ENCODE data around the gene FAF1.
"Not testable (repeated sequence)": the region's sequence is repeated elsewhere in the genome, so short reads cannot be mapped to it uniquely, and the experiment has no call there.

Gene FAF1

DNA sequence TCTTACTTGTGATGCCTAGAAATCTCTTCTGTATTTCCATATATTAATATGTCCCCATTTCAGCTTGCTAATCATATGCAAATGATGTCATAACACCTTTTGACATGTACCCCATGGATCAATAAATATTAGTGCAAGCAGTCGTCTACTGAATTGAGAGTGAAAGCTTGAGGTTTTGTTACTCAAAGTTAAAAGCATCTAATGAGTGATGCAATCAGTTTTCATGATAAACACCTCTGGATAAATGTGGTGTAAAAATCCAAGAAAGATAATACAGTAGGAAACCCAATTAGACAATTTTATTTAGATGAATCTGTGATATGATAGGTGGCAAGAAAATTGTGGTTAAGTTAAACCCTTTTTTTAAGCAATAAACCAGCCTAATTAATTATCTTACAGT is 395.6 kb downstream of the FAF1 start:
- H3K4me1 ChIP-seq (ENCODE audit: insufficient read depth, low read length), result peaks cover 15% of the 10 kb centered on the region; the same call in 1 of the 2 replicates
- H3K9me3 ChIP-seq (ENCODE audit: insufficient read depth, low read depth, low read length), result no peaks in the 10 kb centered on the region
- H3K9ac ChIP-seq (ENCODE audit: low read depth, low read length), result no peak overlapping the region
- no peak overlapping the region for H3K4me3 ChIP-seq (ENCODE audit: low read length)
- H3K36me3 ChIP-seq (ENCODE audit: insufficient read depth, low read depth, low read length), result no peaks in the 10 kb centered on the region
- no peaks in the 10 kb centered on the region for H3K27me3 ChIP-seq (ENCODE audit: insufficient read depth, low read length)
- H3K27ac ChIP-seq (ENCODE audit: low read length), result no peak overlapping the region

DNA sequence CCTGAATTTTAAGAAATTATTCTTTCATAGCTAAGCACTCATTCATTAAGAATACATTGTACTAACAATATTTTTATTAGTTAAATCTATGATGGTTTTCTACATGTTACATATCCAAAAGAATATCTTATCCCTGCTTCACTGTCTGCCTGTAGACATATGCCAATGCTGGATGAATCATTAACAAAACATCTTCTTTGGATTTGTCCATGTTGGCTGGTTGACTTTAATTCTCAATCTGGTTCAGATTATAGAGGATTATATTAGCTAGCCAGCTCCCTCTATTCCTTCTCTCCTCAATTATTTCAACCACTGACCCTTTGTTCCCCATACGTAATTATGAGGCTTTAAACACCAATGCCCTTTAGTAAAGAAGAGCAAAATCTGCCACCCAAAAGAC is 398.0 kb downstream of the FAF1 start:
- Histone ChIP-seq H3K36me3 (ENCODE audit: insufficient read depth, low read depth, low read length) (no peaks in the 10 kb centered on the region), H3K9ac (ENCODE audit: low read depth, low read length) (no peak overlapping the region)

DNA sequence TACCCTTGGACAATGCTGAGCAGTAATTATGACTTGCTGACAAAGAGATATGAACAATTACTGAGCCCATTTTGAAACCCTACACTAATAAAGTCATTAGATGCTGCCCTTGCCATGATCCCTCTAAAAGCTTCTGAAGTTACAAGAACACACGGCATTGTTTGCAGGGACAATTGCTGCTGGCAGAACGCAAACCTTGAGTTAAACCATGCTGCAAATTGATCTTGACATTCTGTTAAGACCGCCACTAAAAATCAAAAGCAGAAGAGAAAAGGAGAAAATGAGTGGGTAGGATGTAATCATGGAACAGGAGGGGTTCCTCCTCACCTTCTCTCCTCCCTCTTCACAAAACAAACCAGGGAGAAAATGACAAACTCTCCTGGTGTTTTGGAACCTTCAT is 400.6 kb downstream of the FAF1 start:
- Histone ChIP-seq H3K27me3 (ENCODE audit: insufficient read depth, low read length) (no peaks in the 10 kb centered on the region), H3K4me1 (ENCODE audit: insufficient read depth, low read length) (no peaks in the 10 kb centered on the region), H3K36me3 (ENCODE audit: insufficient read depth, low read depth, low read length) (no peaks in the 10 kb centered on the region), H3K9ac (ENCODE audit: low read depth, low read length) (no peak overlapping the region), H3K9me3 (ENCODE audit: insufficient read depth, low read depth, low read length) (no peaks in the 10 kb centered on the region), H3K27ac (ENCODE audit: low read length) (no peak overlapping the region), H3K4me3 (ENCODE audit: low read length) (no peak overlapping the region)

More for the DNA sequence above, 398.0 kb downstream of the FAF1 start:
- peaks cover 9% of the 10 kb centered on the region; the same call in 1 of the 2 replicates for H3K4me1 ChIP-seq (ENCODE audit: insufficient read depth, low read length)
- no peaks in the 10 kb centered on the region for H3K9me3 ChIP-seq (ENCODE audit: insufficient read depth, low read depth, low read length)
- no peak overlapping the region for H3K4me3 ChIP-seq (ENCODE audit: low read length)
- no peaks in the 10 kb centered on the region for H3K27me3 ChIP-seq (ENCODE audit: insufficient read depth, low read length)
- H3K27ac ChIP-seq (ENCODE audit: low read length), result no peak overlapping the region

DNA sequence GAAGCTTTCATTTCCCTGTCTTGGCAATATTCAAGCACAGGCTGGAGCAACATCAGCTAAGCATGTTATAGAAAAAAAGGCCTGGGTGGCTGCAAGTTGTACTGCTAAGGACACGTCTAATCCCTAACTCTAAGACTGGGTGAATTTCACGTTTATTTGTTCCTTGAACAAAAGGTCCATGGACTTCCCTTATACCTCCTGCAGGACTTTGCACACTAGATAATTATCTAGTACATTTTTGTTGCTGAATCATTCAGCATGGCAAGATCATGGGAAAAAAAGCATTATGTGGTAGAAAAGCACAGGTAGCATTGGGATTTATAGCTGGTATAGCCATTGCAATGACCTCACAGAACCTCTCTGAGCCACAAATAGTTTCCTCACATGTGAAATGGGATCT is 406.1 kb downstream of the FAF1 start:
- H3K4me1 ChIP-seq (ENCODE audit: insufficient read depth, low read length), result no peaks in the 10 kb centered on the region
- no peak overlapping the region for H3K9ac ChIP-seq (ENCODE audit: low read depth, low read length)
- no peaks in the 10 kb centered on the region for H3K36me3 ChIP-seq (ENCODE audit: insufficient read depth, low read depth, low read length)
- H3K9me3 ChIP-seq (ENCODE audit: insufficient read depth, low read depth, low read length), result no peaks in the 10 kb centered on the region
- H3K4me3 ChIP-seq (ENCODE audit: low read length), result no peak overlapping the region
- no peak overlapping the region for H3K27ac ChIP-seq (ENCODE audit: low read length)
- no peaks in the 10 kb centered on the region for H3K27me3 ChIP-seq (ENCODE audit: insufficient read depth, low read length)

DNA sequence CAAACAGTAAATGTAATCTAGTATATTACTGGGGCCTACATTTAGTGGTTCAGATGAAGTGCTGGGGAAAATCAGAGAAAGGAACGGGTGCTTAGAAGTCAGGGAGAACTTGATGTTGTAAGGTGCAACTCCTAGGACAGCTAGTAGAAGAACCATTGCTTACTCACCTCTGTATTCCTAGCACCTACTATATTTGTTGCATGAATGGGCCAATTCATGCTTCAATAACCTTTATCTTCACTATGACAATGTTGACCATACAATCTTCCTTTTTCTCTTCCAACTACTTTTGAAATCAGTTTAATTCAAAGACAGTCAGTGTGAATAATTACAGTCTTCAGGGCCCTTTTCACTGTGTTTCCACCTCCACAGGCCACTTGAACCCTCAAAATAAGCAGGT is 411.8 kb downstream of the FAF1 start:
- Histone ChIP-seq H3K27me3 (ENCODE audit: insufficient read depth, low read length) (no peaks in the 10 kb centered on the region), H3K36me3 (ENCODE audit: insufficient read depth, low read depth, low read length) (no peaks in the 10 kb centered on the region), H3K9me3 (ENCODE audit: insufficient read depth, low read depth, low read length) (no peaks in the 10 kb centered on the region), H3K27ac (ENCODE audit: low read length) (no peak overlapping the region), H3K4me1 (ENCODE audit: insufficient read depth, low read length) (no peaks in the 10 kb centered on the region), H3K4me3 (ENCODE audit: low read length) (no peak overlapping the region), H3K9ac (ENCODE audit: low read depth, low read length) (no peak overlapping the region)

DNA sequence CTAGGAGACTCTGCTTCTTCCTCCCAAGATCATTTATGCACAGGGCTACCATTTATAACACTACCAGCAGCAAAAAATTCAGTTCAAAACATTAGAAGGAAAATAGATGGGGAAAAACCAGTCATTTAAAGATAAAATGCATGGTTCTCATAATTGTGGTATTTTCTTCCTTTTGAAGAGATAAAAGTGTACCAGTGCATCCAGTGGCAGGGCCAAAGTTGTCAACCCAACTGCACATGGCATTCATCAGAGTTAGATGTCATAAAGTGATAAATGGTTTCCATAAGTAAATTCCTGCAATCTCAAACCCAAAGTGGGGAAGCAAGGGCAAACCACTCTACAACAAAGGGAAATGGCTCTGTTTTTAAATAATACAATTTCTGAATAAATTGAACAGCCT is 417.7 kb downstream of the FAF1 start:
- Histone ChIP-seq H3K4me1 (ENCODE audit: insufficient read depth, low read length) (no peaks in the 10 kb centered on the region), H3K9ac (ENCODE audit: low read depth, low read length) (no peak overlapping the region), H3K27me3 (ENCODE audit: insufficient read depth, low read length) (no peaks in the 10 kb centered on the region)

DNA sequence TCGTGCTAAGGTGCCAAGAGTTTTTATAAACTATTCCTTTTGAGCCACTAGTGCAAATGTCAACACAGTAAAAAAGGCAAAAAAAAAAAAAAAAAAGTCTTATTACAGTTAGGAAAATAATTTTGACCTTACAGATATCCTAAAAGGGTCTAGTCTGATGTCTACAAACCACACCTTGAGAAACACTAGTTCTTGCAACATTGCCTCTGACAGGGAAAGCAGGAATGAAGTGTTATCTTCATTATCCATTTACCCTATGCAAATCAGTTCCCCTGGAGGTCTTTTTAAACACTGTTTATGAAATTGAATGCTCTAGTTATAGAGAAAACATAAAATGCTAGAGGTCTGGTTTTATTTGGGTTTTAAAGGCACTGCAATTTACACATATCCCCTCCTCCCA is 421.6 kb downstream of the FAF1 start:
- Histone ChIP-seq H3K27ac (ENCODE audit: low read length) (no peak overlapping the region), H3K9ac (ENCODE audit: low read depth, low read length) (no peak overlapping the region), H3K27me3 (ENCODE audit: insufficient read depth, low read length) (no peaks in the 10 kb centered on the region), H3K4me3 (ENCODE audit: low read length) (no peak overlapping the region), H3K4me1 (ENCODE audit: insufficient read depth, low read length) (no peaks in the 10 kb centered on the region), H3K9me3 (ENCODE audit: insufficient read depth, low read depth, low read length) (no peaks in the 10 kb centered on the region), H3K36me3 (ENCODE audit: insufficient read depth, low read depth, low read length) (no peaks in the 10 kb centered on the region)

More for the DNA sequence above, 417.7 kb downstream of the FAF1 start:
- Histone ChIP-seq H3K36me3 (ENCODE audit: insufficient read depth, low read depth, low read length) (no peaks in the 10 kb centered on the region), H3K4me3 (ENCODE audit: low read length) (no peak overlapping the region), H3K9me3 (ENCODE audit: insufficient read depth, low read depth, low read length) (no peaks in the 10 kb centered on the region), H3K27ac (ENCODE audit: low read length) (no peak overlapping the region)

DNA sequence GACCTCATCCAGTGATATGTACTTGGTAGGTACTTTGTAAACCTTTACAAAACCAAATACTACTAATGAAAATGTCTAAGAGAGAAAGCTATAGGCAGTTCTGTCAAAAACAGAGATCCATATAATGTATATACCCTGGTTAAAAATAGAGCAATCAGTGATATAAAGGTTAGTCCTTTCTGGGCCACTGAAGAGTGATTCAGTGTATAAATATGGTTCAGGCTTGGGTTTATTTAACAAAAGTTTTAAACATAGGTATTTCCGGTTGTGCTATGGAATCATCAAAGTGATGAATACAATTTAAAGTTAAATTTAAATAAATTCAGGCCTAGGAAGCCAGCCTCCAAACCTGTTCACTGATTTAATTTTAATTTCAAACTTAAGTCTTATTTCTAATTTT is 428.5 kb downstream of the FAF1 start:
- H3K4me3 ChIP-seq (ENCODE audit: low read length), result no peak overlapping the region
- H3K4me1 ChIP-seq (ENCODE audit: insufficient read depth, low read length), result peaks cover 7% of the 10 kb centered on the region; the same call in 1 of the 2 replicates
- no peak overlapping the region for H3K27ac ChIP-seq (ENCODE audit: low read length)
- no peaks in the 10 kb centered on the region for H3K9me3 ChIP-seq (ENCODE audit: insufficient read depth, low read depth, low read length)
- no peaks in the 10 kb centered on the region for H3K27me3 ChIP-seq (ENCODE audit: insufficient read depth, low read length)
- H3K36me3 ChIP-seq (ENCODE audit: insufficient read depth, low read depth, low read length), result no peaks in the 10 kb centered on the region
- no peak overlapping the region for H3K9ac ChIP-seq (ENCODE audit: low read depth, low read length)

DNA sequence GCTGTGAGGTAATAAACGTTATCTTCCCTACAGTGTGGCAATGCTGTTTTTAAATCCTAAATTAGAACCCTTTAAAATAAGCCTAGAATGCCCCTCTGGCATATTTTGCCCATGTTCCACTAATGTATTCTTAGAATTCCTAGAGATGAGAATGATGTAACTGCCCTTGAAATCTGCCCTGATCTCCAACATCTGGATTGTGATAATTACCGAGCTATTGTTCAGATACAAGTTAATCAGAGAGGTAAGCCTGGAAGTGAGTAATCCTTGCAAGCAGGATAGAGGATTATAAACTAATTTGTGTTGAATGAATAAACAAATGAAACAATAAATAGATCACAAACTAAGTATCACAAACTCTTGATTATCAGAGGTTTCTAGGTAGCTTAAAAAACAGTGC is 429.0 kb downstream of the FAF1 start:
- H3K27ac ChIP-seq (ENCODE audit: low read length), result no peak overlapping the region
- H3K9ac ChIP-seq (ENCODE audit: low read depth, low read length), result no peak overlapping the region
- no peak overlapping the region for H3K4me3 ChIP-seq (ENCODE audit: low read length)
- H3K4me1 ChIP-seq (ENCODE audit: insufficient read depth, low read length), result peaks cover 7% of the 10 kb centered on the region; the same call in 1 of the 2 replicates
- H3K27me3 ChIP-seq (ENCODE audit: insufficient read depth, low read length), result no peaks in the 10 kb centered on the region
- H3K9me3 ChIP-seq (ENCODE audit: insufficient read depth, low read depth, low read length), result no peaks in the 10 kb centered on the region
- no peaks in the 10 kb centered on the region for H3K36me3 ChIP-seq (ENCODE audit: insufficient read depth, low read depth, low read length)

DNA sequence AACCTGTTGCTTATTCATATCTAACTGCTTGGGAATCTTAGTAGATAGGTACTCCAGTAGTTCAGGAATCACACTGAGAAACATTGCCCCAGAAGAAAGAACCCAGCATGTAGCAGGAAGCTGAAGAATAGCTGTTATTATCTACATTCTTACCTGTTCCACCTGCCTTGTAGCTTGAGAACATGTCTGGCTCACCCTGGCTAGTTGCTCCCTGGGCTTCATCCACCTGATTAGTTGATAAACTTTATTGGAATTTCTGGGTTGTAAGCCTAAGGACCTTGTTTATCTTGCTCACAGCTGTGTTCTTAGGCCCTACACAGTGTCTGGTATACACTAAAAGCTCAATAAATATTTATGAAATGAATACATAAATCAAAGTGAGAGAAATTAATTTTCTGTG is 430.6 kb downstream of the FAF1 start:
- H3K27ac ChIP-seq (ENCODE audit: low read length), result no peak overlapping the region
- no peaks in the 10 kb centered on the region for H3K36me3 ChIP-seq (ENCODE audit: insufficient read depth, low read depth, low read length)
- H3K4me1 ChIP-seq (ENCODE audit: insufficient read depth, low read length), result peaks cover 7% of the 10 kb centered on the region; the same call in 1 of the 2 replicates
- H3K9ac ChIP-seq (ENCODE audit: low read depth, low read length), result no peak overlapping the region
- H3K27me3 ChIP-seq (ENCODE audit: insufficient read depth, low read length), result no peaks in the 10 kb centered on the region
- H3K4me3 ChIP-seq (ENCODE audit: low read length), result no peak overlapping the region
- no peaks in the 10 kb centered on the region for H3K9me3 ChIP-seq (ENCODE audit: insufficient read depth, low read depth, low read length)

DNA sequence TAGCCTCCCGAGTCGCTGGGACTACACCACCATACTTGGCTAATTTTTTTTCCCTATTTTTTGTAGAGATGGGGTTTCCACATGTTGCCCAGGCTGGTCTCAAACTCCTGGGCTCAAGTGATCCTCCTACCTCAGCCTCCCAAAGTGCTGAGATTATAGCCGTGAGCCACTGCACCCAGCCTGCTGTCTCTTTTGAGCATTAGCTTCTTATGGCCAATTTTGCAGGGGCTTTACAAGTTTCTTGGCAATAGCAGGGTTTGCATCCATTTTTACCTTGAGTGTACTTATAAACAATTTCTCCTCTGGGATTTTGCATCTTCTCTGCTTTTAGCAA is 432.1 kb downstream of the FAF1 start:
- H3K4me3 ChIP-seq (ENCODE audit: low read length); H3K27me3 ChIP-seq (ENCODE audit: insufficient read depth, low read length); H3K9me3 ChIP-seq (ENCODE audit: insufficient read depth, low read depth, low read length); H3K9ac ChIP-seq (ENCODE audit: low read depth, low read length); H3K4me1 ChIP-seq (ENCODE audit: insufficient read depth, low read length); H3K27ac ChIP-seq (ENCODE audit: low read length); H3K36me3 ChIP-seq (ENCODE audit: insufficient read depth, low read depth, low read length): not testable (repeated sequence)

DNA sequence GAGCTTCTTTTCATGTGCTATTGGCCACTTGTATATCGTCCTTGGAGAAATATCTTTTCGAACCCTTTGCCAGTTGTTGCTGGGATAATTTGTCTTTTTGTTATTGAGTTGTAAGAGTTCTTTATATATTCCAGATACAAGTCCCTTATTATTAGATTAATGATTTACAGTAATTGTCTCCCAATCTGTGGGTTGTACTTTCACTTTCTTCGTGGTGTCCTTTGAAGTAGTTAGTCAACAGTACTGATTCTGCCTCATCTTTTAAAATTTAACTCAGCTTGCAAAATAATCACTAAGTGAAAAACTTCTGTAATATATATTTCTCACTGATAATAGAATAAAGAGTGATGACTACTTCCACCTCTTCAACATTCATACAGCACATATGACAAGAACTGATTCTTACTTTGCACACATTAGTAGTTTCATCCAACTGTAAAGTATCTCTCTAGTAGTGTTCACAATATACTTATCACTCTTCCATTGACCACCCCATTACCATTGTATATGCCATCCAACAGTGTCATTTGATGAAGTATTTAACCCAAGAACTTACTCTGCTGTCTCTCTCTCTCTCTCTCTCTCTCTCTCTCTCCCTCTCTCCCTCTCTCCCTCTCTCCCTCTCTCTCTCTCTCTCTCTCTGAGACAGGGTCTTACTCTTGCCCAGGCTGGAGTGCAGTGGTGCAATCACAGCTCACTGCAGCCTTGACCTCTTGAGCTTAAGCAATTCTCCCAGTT is 432.6 kb downstream of the FAF1 start:
- H3K9ac ChIP-seq (ENCODE audit: low read depth, low read length), result no peak overlapping the region
- no peak overlapping the region for H3K27ac ChIP-seq (ENCODE audit: low read length)

More for the DNA sequence above, 432.6 kb downstream of the FAF1 start:
- Histone ChIP-seq H3K4me1 (ENCODE audit: insufficient read depth, low read length) (peaks cover 7% of the 10 kb centered on the region; the same call in 1 of the 2 replicates), H3K27me3 (ENCODE audit: insufficient read depth, low read length) (no peaks in the 10 kb centered on the region), H3K36me3 (ENCODE audit: insufficient read depth, low read depth, low read length) (no peaks in the 10 kb centered on the region), H3K4me3 (ENCODE audit: low read length) (no peak overlapping the region), H3K9me3 (ENCODE audit: insufficient read depth, low read depth, low read length) (no peaks in the 10 kb centered on the region)

Measured in iPS-20b (cell line).